Activated CD4-positive, alpha-beta T cell treated with anti-CD3 and anti-CD28 coated beads, Interleukin-2, amount 50 U/mL, for 24 hours (primary cell): ENCODE measurements around the gene TTC28.
"Not testable (repeated sequence)": the region's sequence is repeated elsewhere in the genome, so short reads cannot be mapped to it uniquely, and the experiment has no call there.

Experiments used
- DNase-seq, 2 donors: peaks; one replicate each; pipeline ENCODE4 v3.0.0-alpha.2; 2020; ENCODE audit warnings: low read depth in 1 of 2, low spot score in 1 of 2

Gene TTC28

DNA sequence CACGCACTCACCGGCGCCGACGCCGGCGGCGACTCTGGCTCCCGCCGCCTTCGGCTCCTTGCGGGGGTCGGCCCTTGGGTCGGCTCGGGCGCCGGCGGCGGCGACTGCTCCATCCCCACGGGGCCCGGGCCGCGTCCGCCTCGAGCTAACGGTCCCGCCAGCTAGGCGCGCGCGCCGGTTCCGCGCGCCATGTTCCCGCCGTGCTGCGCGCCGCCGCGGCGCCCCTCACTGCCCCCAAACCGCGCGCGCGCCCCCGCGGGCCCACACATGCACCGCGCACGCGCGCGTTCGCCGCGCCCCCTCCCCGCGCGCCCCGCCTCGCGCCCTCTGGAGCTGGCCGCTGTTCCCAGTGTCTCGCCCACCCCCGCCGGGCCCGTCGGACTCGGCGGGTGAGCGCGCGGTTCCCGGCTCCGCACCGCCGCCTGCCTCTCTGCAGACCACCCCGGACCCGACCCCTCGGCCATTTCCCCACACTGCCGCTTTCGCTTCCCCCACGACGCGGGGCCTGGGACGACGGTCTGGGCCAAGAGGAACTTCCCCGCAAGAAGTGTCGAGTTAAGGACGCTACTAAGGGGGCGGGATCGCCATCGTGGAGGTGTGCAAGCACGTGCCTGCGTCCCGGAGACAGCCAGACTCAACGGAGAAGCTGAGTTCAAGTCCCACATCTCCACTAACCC is at the start of gene TTC28:
TSS of gene TTC28 (minus strand) at position 230 of the 677 bp plus-strand sequence. CDS start at position 113, 117 bp downstream.
- not testable (repeated sequence) for DNase-seq

DNA sequence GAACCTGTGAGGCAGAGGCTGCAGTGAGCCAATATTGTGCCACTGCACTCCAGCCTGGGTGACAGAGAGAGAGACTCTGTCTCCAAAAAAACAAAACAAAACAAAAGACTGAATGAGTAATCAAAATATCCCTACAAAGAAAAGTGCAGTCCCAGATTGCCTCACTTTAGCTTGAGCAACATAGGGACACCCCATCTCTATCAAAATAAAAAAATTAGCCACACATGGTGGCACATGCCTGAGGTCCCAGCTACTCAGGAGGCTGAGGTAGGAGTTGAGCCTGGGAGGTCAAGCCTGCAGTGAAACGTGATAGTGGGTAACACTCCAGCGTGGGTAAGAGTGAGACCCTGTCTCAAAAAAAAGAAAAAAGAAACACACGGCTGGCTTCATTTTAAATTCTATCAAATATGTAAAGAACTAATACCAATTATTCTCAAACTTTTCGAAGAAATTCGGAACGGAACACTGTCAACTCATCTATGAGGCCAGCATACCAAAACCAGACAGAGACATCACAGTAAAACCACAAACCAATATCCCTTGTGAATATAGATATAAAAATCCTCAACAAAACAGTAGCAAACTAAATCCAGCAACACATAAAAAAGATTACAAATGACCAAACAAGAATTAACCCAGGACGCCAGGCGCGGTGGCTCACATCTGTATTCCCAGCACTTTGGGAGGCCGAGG is 49.1 kb upstream of the TTC28 start:
- no peak for DNase-seq

- no peak for DNase-seq
These were observed 48.4 kb upstream of the TTC28 start for GRCh38 chr22:28728002-28728401.

- no peak for DNase-seq
These were observed 38.4 kb upstream of the TTC28 start for GRCh38 chr22:28718044-28718443.

DNA sequence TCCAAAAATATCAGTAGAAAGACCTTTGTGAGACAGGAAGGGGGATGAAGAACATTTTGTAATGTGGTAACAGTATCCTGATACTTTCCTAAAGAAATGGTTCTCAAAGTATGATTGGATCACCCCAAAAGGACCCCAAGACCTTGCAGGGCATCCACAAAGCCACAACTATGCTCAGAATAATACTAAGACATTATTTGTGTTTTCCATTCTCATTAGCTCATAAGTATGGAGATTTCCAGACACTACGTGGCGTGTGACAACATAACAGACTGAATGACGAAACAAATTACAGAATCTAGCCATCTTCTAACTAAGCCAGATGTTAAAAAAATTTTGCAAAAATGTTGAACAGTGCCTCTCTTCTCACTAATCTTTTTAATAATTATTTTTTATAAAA is 37.0 kb upstream of the TTC28 start:
- no peak for DNase-seq

DNA sequence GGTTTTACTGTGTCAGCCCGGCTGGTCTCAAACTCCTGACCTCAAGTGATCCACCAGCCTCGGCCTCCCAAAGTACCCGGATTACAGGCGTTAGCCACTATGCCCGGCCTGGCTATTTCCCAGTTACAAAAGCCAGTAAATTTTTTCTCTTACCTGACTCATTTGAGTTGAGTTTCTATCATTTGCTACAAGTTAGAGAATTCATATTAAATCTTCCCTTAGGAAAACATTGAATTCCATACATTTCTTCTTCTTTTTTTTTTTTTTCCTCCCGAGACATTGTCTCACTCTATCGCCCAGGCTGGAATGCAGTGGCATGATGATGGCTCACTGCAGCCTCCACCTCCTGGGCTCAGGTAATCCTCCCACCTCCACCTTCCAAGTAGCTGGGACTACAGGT is 36.0 kb upstream of the TTC28 start:
- DNase-seq = no peak

GRCh38 chr22:28714043-28714628 is 34.5 kb upstream of the TTC28 start:
- DNase-seq = no peak

- no peak for DNase-seq
These were observed 32.5 kb upstream of the TTC28 start for GRCh38 chr22:28711820-28712777.

DNA sequence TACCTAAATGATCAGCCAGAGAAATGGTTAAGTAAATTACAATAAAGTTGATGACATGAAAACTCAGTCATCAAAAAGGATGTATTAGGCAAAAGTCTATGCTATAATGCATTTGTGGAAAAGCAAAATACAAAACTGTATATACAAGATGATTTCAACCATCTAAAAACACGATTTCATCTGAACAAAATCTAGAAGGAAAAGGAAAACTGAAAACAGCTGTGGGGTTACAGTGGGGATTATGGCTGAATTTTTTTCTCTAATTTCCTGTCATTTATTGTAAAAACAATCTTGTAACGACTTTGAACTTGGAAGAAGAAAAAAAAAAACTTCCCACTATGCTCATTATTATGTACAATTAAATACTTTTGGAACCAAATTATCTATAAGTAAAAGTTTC is 31.7 kb upstream of the TTC28 start:
- DNase-seq = no peak

- DNase-seq = no peak
These were observed 31.0 kb upstream of the TTC28 start for GRCh38 chr22:28710576-28711191.

- DNase-seq = no peak
These were observed 30.5 kb upstream of the TTC28 start for GRCh38 chr22:28710107-28710506.

GRCh38 chr22:28706845-28707244 is 27.2 kb upstream of the TTC28 start:
- no peak for DNase-seq

GRCh38 chr22:28703436-28703835 is 23.8 kb upstream of the TTC28 start:
- no peak for DNase-seq

DNA sequence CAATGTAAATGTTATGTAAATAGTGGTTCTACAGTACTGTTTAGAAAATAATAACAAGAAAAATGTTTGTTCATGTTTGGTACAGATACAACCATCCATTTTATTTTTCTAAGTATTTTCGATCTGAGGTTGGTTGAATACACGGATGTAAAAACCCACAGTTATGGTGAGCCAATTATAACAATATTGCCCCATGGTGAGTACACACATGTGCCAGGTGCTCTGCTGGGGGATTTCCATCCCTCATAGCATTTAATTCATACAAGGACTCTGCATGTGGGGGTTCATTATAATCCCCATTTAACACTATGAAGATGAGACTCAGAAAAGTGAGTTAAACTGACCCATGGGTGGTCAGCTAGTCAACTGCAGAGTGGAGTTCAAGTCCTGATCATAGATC is 23.3 kb upstream of the TTC28 start:
- DNase-seq = no peak

DNA sequence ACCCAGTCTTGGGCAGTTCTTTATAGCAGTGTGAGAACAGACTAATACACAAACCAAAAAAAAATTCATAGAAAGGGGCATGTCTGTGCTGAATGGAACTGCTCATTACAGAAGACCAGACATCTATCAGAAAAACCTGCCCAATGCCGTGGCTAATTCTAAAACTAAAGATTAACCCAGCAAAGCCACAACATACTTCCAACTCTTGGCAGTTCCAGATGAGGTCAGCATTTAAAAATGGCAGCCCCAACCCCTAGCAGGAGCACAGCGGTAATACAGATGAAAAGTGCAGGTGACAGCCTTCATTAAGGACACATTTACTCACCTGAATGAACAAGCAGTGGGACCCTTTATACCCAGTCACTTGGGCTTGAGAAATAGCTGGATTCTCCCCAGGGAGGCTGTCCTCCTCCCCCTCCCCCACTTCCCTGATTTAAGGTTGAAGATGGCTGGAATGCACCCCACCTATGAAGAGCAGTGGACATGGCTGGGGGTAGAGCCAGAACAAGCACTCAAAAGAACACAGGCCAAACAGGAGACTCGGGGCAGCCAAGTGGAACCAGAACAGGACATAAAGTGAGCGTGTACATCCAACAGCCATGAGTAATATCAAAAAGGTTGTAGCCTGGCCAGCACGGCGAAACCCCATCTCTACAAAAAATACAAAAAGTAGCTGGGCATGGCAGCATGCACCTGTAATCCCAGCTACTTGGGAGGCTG is 13.6 kb upstream of the TTC28 start:
- not testable (repeated sequence) for DNase-seq

DNA sequence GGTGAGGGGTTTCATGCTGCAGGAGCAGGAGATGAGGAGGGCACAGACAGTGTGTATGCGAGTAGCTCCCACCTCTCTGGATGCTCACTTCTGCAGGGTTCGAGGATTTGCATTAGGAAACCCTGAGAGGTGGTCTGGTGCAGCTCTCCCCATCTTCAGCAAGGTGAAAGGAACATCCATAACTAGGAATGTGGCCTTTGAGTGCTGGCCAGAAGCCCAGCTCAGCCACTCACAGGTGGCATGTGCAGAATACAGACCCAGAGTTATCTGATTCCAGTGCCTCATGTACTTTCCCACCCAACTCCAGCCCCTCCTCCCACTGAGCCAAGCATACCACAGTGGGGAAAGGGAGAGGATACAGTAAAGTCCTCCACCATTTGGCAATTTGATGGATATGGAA is 10.2 kb upstream of the TTC28 start:
- DNase-seq = not testable (repeated sequence)

- DNase-seq = not testable (repeated sequence)
These were observed 3.3 kb upstream of the TTC28 start for GRCh38 chr22:28682966-28683365.

DNA sequence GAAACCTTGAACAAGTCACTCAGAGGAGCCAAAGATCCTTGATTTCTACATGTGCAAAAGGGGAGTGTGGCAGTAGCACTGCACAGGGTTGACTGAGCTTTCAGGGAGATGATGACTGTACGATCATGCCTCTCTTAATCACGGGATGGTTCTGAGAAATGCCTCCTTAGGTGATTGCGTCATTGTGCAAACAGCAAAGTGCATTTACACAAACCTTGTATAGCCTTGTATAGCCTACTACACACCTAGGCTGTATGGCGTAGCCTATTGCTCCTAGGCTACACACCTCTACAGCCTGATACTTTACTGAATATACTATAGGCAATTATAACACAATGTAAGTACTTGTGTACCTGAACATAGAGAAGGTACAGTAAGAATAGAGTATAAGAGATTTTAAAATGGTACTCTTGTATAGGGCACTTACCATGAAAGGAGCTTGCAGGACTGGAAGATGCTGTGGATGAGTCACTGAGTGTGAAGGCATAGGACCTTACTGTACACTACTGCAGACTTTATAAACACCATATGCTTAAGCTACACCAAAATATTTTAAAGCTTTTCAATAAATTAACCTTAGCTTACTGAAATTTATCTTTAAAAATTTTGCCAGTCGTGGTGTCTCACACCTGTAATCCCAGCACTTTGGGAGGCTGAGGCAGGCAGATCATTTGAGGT is 1.3 kb upstream of the TTC28 start:
- DNase-seq = not testable (repeated sequence)

DNA sequence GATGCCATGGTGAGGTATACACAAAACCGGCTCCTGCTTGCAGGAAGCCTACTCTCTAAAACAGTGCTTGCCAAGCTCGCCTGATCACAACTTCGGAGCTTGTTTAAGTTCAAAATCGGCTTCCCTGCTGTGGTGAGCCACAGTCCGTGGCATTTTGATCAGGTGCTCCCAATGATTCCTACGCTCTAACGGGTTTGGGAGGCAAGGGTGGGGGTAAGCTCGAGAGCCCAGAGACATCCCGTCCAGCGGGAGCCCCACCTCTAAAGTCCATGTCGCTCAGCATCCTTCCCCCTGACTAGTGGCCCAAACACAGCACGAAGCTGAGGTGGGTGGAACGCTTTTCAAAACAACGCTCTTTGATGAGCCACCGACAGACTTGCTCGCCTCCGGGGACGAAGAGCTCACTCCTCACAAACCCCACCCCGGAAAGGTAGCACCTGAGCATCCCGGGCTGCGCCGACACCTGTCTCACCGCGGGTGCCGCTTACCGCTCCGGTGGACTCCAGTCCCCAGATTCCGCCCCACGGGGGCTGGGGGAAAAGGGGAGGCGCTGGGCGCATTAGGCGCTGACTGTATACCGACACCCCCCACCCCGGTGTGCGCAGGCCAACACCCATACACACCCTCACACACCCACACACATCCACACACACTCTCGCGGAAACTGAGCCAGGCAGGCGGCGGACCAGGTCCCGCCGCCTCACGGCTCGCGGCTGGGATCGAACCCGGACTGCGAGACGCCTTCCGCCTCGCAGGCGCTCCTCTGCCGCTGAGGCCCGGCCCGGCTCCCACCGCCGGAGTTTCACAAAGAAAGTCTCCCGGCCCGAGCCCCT is 646 bp downstream of the TTC28 start:
- not testable (repeated sequence) for DNase-seq
